ENCODE data around the gene ADGRG4.

The ADGRG4 gene

DNA sequence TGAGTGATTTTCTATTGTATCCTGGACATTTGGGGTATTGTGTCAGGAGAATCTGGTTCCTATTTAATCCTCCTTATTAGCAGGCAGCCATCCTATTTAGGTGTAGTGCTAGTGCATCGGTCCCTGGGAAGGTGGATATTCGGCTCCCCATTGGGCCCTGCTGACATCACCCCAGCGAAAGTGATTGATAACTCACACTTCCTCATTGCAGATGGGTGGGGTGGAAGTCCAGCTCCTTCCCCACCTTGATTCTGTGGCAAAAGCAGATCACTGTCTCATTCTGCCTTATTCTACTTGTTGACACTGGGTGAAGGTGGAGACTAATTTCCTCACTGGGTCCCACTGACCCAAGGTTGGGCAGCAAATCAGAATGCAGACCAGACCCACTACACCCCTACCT is 163.8 kb downstream of the ADGRG4 start:
- DNase-seq (ENCODE audit: low read depth) = no peak

All from non-pigmented ciliary epithelial cell (primary cell).